GM18519 (cell line): ENCODE results near the gene IGSF6.
"Not testable (repeated sequence)": the region's sequence is repeated elsewhere in the genome, so short reads cannot be mapped to it uniquely, and the experiment has no call there.

Experiments
- ATAC-seq: cut with Tn5 transposase; IDR thresholded peaks from one replicate; pipeline ENCODE4 v1.9.1; 2021; ENCODE audit warnings: mild to moderate bottlenecking, moderate library complexity; ENCODE audit not compliant: unreplicated experiment, low FRiP score

IGSF6 gene

GRCh38 chr16:21652453-21652852 lies at the start of gene IGSF6:
IGSF6 (minus strand) TSS chr16:21652608; CDS start chr16:21652598, 10 bp downstream.
- no peak for ATAC-seq

- no peak for ATAC-seq
Observed at GRCh38 chr16:21701271-21701670, 48.9 kb upstream of the IGSF6 start.

- ATAC-seq = no peak
Observed at GRCh38 chr16:21698169-21699032, 46.0 kb upstream of the IGSF6 start.

GRCh38 chr16:21697032-21697431 lies 44.6 kb upstream of the IGSF6 start:
- no peak for ATAC-seq

- ATAC-seq = no peak
Observed at GRCh38 chr16:21694609-21695008, 42.2 kb upstream of the IGSF6 start.

GRCh38 chr16:21690967-21691366 lies 38.6 kb upstream of the IGSF6 start:
- not testable (repeated sequence) for ATAC-seq

GRCh38 chr16:21689107-21689506 lies 36.7 kb upstream of the IGSF6 start:
- no peak for ATAC-seq

- ATAC-seq = no peak
Observed at GRCh38 chr16:21685034-21685455, 32.6 kb upstream of the IGSF6 start.

GRCh38 chr16:21684199-21684598 lies 31.8 kb upstream of the IGSF6 start:
- ATAC-seq = no peak

GRCh38 chr16:21683184-21683583 lies 30.8 kb upstream of the IGSF6 start:
- ATAC-seq = no peak

- not testable (repeated sequence) for ATAC-seq
Observed at GRCh38 chr16:21680714-21681113, 28.3 kb upstream of the IGSF6 start.

- ATAC-seq = not testable (repeated sequence)
Observed at GRCh38 chr16:21674456-21674855, 22.0 kb upstream of the IGSF6 start.

- no peak for ATAC-seq
Observed at GRCh38 chr16:21673469-21673868, 21.1 kb upstream of the IGSF6 start.

GRCh38 chr16:21667575-21667974 lies 15.2 kb upstream of the IGSF6 start:
- no peak for ATAC-seq

- ATAC-seq = no peak
Observed at GRCh38 chr16:21666772-21667171, 14.4 kb upstream of the IGSF6 start.

- ATAC-seq = no peak
Observed at GRCh38 chr16:21664801-21665492, 12.5 kb upstream of the IGSF6 start.

- ATAC-seq = no peak
Observed at GRCh38 chr16:21663889-21664647, 11.7 kb upstream of the IGSF6 start, which contains the start of gene OTOA. OTOA (plus strand) TSS chr16:21663968; CDS start chr16:21678515, 14,547 bp downstream.

- ATAC-seq = no peak
Observed at GRCh38 chr16:21659124-21659523, 6.7 kb upstream of the IGSF6 start.

GRCh38 chr16:21656795-21657768 lies 4.7 kb upstream of the IGSF6 start:
- ATAC-seq = no peak

- no peak for ATAC-seq
Observed at GRCh38 chr16:21654881-21655280, 2.5 kb upstream of the IGSF6 start.
